GM12801 (cell line): ENCODE measurements around the gene BHLHE41.

Experiments used
- CTCF ChIP-seq: IDR thresholded peaks from one replicate; pipeline ENCODE4 v1.5.1; 2011; ENCODE audit warnings: control low read depth; ENCODE audit not compliant: insufficient read length; ENCODE audit errors: extremely low read depth

BHLHE41 gene

GRCh38 chr12:26091822-26092221 lies 33.0 kb downstream of the BHLHE41 start:
- TF ChIP-seq CTCF: no peak

- no peak for TF ChIP-seq CTCF
Measured at GRCh38 chr12:26090836-26091510, 33.9 kb downstream of the BHLHE41 start.

GRCh38 chr12:26088998-26089397 lies 35.8 kb downstream of the BHLHE41 start:
- no peak for TF ChIP-seq CTCF

GRCh38 chr12:26086936-26087335 lies 37.9 kb downstream of the BHLHE41 start:
- no peak for TF ChIP-seq CTCF

- no peak for TF ChIP-seq CTCF
Measured at GRCh38 chr12:26080911-26081310, 43.9 kb downstream of the BHLHE41 start.

- no peak for TF ChIP-seq CTCF
Measured at GRCh38 chr12:26077915-26078702, 46.7 kb downstream of the BHLHE41 start.
